HCT116 (cell line): ENCODE results near the gene ITPKB. TPM values are rescaled to one million over a fixed set of nuclear protein-coding genes. Genes with fewer than 3 reads are reported as not detected.

ENCODE experiments used
- ATAC-seq: fragments of 200-7000 bp; cut with Tn5 transposase; 2 replicates; pipeline ENCODE4 v1.9.1; 2020; ENCODE audit warnings: mild to moderate bottlenecking, moderate library complexity
- BruUV-seq: library from RNA; stranded (reverse); fragments of 400-500 nt; replicated peaks from 2 replicates; lab custom pipeline; 2021; lab: Mats Ljungman, UMichigan
- CTCF ChIA-PET: fragments of 300-600 bp; sonication (Branson Sonifier 250); formaldehyde crosslinking; loops from one replicate; lab custom pipeline; 2021; ENCODE audit warnings: antibody characterized with exemption; lab: Charles Lee
- POLR2A ChIA-PET: fragments of 300-600, 350-600 bp; sonication (Branson Sonifier 250); formaldehyde crosslinking; loops from one replicate; lab custom pipeline; 2021; ENCODE audit warnings: antibody characterized with exemption; lab: Charles Lee
- RAD21 ChIA-PET, 2 experiments: fragments of 300-600 bp; sonication (Branson Sonifier 250); formaldehyde crosslinking; loops; one replicate each; lab custom pipeline; 2023; ENCODE audit warnings: low total read pairs in 2 of 2; ENCODE audit not compliant: uncharacterized antibody in 2 of 2, unreplicated experiment in 2 of 2, low non-redundant PET in 1 of 2; lab: Charles Lee
- DNase-seq: peaks from one replicate; pipeline ENCODE4 v3.0.0-alpha.2; 2010; ENCODE audit warnings: low read depth, low spot score
- H2AFZ ChIP-seq: fragments of 200-600 bp; shearing (Covaris generic), sonication (generic); 2 replicates; pipeline ENCODE4 v1.6.1; 2017; ENCODE audit warnings: low read depth, mixed run types, mixed read lengths, antibody characterized with exemption, low read length; ENCODE audit not compliant: poor library complexity, severe bottlenecking
- H3K27ac ChIP-seq: 2 replicates; pipeline ENCODE4 v1.5.1; 2012; ENCODE audit warnings: low read depth, low read length
- H3K27me3 ChIP-seq: fragments of 200-600 bp; sonication (generic); 2 replicates; pipeline ENCODE4 v1.6.1; 2016; ENCODE audit warnings: mixed run types, low read length, mixed read lengths; ENCODE audit not compliant: insufficient read depth
- H3K36me3 ChIP-seq, 2 experiments: fragments of 200-500 bp in 1 of 2; fragments of 200-600 bp in 1 of 2; sonication (Bioruptor generic) in 1 of 2; sonication (generic) in 1 of 2; 2 replicates each; pipeline versions ENCODE4 v1.5.1 to v1.6.1; 2014 to 2016; ENCODE audit warnings: low read length in 2 of 2, inconsistent platforms in 1 of 2, mixed read lengths in 1 of 2, mixed run types in 1 of 2; ENCODE audit not compliant: insufficient read depth in 2 of 2, control insufficient read depth in 1 of 2
- H3K4me1 ChIP-seq, 2 experiments: fragments of 200-600 bp in 1 of 2; sonication (generic) in 1 of 2; 2 replicates each; pipeline versions ENCODE4 v1.5.1 to v1.6.1; 2012 to 2017; ENCODE audit warnings: low read length in 2 of 2, inconsistent platforms in 1 of 2, mild to moderate bottlenecking in 1 of 2, mixed read lengths in 1 of 2, mixed run types in 1 of 2, moderate library complexity in 1 of 2; ENCODE audit not compliant: insufficient read depth in 2 of 2, control insufficient read depth in 1 of 2
- H3K4me2 ChIP-seq: fragments of 200-600 bp; sonication (generic); 2 replicates; pipeline ENCODE4 v1.6.1; 2017; ENCODE audit warnings: mixed run types, low read length, mixed read lengths
- H3K4me3 ChIP-seq, 2 experiments: fragments of 200-600 bp in 1 of 2; sonication (generic) in 1 of 2; replicated peaks in 1 of 2; 2 replicates each; pipeline ENCODE4 v1.5.1; 2011 to 2016; ENCODE audit warnings: low read length in 2 of 2, control low read depth in 1 of 2, low read depth in 1 of 2, mild to moderate bottlenecking in 1 of 2, mixed read lengths in 1 of 2, mixed run types in 1 of 2
- H3K79me2 ChIP-seq: fragments of 200-600 bp; sonication (generic); 2 replicates; pipeline ENCODE4 v1.6.1; 2017; ENCODE audit warnings: mild to moderate bottlenecking, mixed run types, low read length, moderate library complexity, mixed read lengths; ENCODE audit not compliant: insufficient read depth
- H3K9ac ChIP-seq: fragments of 200-600 bp; sonication (generic); 2 replicates; pipeline ENCODE4 v1.6.1; 2016; ENCODE audit warnings: low read length, mixed read lengths
- H3K9me2 ChIP-seq: fragments of 200-600 bp; sonication (generic), shearing (Covaris generic); 2 replicates; pipeline ENCODE4 v1.6.1; 2017; ENCODE audit warnings: mixed run types, mild to moderate bottlenecking, moderate library complexity; ENCODE audit not compliant: insufficient read depth
- H3K9me3 ChIP-seq, 2 experiments: fragments of 200-500 bp in 1 of 2; fragments of 200-600 bp in 1 of 2; sonication (Bioruptor generic) in 1 of 2; sonication (generic) in 1 of 2; 2 replicates each; pipeline ENCODE4 v1.6.1; 2014 to 2017; ENCODE audit warnings: low read length in 2 of 2, mixed read lengths in 2 of 2, inconsistent platforms in 1 of 2, low read depth in 1 of 2, mild to moderate bottlenecking in 1 of 2, mixed run types in 1 of 2, moderate library complexity in 1 of 2; ENCODE audit not compliant: control insufficient read depth in 1 of 2, insufficient read depth in 1 of 2
- H4K20me1 ChIP-seq: fragments of 200-600 bp; sonication (generic), shearing (Covaris generic); 2 replicates; pipeline ENCODE4 v1.6.1; 2017; ENCODE audit warnings: mixed run types, mild to moderate bottlenecking, moderate library complexity; ENCODE audit not compliant: insufficient read depth
- ATF3 ChIP-seq: IDR thresholded peaks from 2 replicates; pipeline ENCODE4 v1.6.1; 2012
- CBX3 ChIP-seq: IDR thresholded peaks from 2 replicates; pipeline ENCODE4 v1.6.1; 2012; ENCODE audit warnings: low read depth
- CTCF ChIP-seq, 3 experiments: fragments of 200-600 bp in 1 of 3; sonication (generic) in 1 of 3; IDR thresholded peaks in 2 of 3; conservative IDR thresholded peaks in 1 of 3; 2 replicates each; pipeline ENCODE4 v1.5.1; 2012 to 2017; ENCODE audit warnings: low read depth in 2 of 3, low read length in 2 of 3, antibody characterized with exemption in 1 of 3, borderline replicate concordance in 1 of 3, control low read depth in 1 of 3, mild to moderate bottlenecking in 1 of 3, mixed read lengths in 1 of 3, mixed run types in 1 of 3, moderate library complexity in 1 of 3; ENCODE audit not compliant: insufficient read depth in 1 of 3
- EGR1 ChIP-seq: IDR thresholded peaks from 2 replicates; pipeline ENCODE4 v1.6.1; 2012; ENCODE audit warnings: low read depth
- EZH2 ChIP-seq: fragments of 200-600 bp; sonication (generic); IDR thresholded peaks from 2 replicates; pipeline ENCODE4 v1.6.1; 2017; ENCODE audit warnings: antibody characterized with exemption, mixed run types
- EZH2phosphoT487 ChIP-seq: fragments of 200-600 bp; IDR thresholded peaks from 2 replicates; pipeline ENCODE4 v1.6.1; 2018; ENCODE audit warnings: antibody characterized with exemption, borderline replicate concordance
- JUND ChIP-seq: IDR thresholded peaks from 2 replicates; pipeline ENCODE4 v1.6.1; 2012
- MAX ChIP-seq: IDR thresholded peaks from 2 replicates; pipeline ENCODE4 v1.6.1; 2012
- POLR2A ChIP-seq: IDR thresholded peaks from 2 replicates; pipeline ENCODE4 v1.7.0; 2011; ENCODE audit warnings: borderline replicate concordance; ENCODE audit not compliant: insufficient read depth, insufficient read length; ENCODE audit errors: extremely low read depth
- POLR2AphosphoS5 ChIP-seq: IDR thresholded peaks from 2 replicates; pipeline ENCODE4 v1.6.1; 2011; ENCODE audit warnings: mild to moderate bottlenecking, low read depth, low read length, moderate library complexity
- RAD21 ChIP-seq: IDR thresholded peaks from 2 replicates; pipeline ENCODE4 v1.6.1; 2012; ENCODE audit warnings: low read depth, mild to moderate bottlenecking
- REST ChIP-seq: IDR thresholded peaks from 2 replicates; pipeline ENCODE4 v1.6.1; 2012; ENCODE audit warnings: low read depth
- SIN3A ChIP-seq: IDR thresholded peaks from 2 replicates; pipeline ENCODE4 v1.6.1; 2012; ENCODE audit warnings: low read depth
- SP1 ChIP-seq: IDR thresholded peaks from 2 replicates; pipeline ENCODE4 v1.6.1; 2012; ENCODE audit warnings: low read depth
- TCF7L2 ChIP-seq: IDR thresholded peaks from 2 replicates; pipeline ENCODE4 v1.7.0; 2011; ENCODE audit warnings: borderline replicate concordance, inconsistent platforms; ENCODE audit not compliant: insufficient read depth, insufficient read length; ENCODE audit errors: extremely low read depth
- YY1 ChIP-seq: IDR thresholded peaks from 2 replicates; pipeline ENCODE4 v1.6.1; 2011; ENCODE audit warnings: low read length, low read depth, moderate library complexity, mild to moderate bottlenecking; ENCODE audit not compliant: insufficient replicate concordance; ENCODE audit errors: extremely low read depth
- ZBTB33 ChIP-seq: IDR thresholded peaks from 2 replicates; pipeline ENCODE4 v1.6.1; 2011; ENCODE audit warnings: mild to moderate bottlenecking, low read length, moderate library complexity; ENCODE audit not compliant: insufficient replicate concordance; ENCODE audit errors: extremely low read depth
- ZFX ChIP-seq: fragments of 450-650 bp; IDR thresholded peaks from 2 replicates; pipeline ENCODE4 v1.6.1; 2017
- ZNF274 ChIP-seq: fragments of 200-500 bp; sonication (Bioruptor generic); IDR thresholded peaks from 2 replicates; pipeline ENCODE4 v1.6.1; 2014; ENCODE audit warnings: mild to moderate bottlenecking, low read depth, low read length, inconsistent platforms
- intact Hi-C: fragments of 100-400 bp; cut with micrococcal nuclease; formaldehyde crosslinking; loops from 2 replicates; pipeline ENCODE4 v1.10.0; 2022
- total RNA-seq: library from RNA; stranded (reverse); gene quantifications from one replicate; pipeline ENCODE4 v1.2.1, GENCODE V29; 2021; ENCODE audit not compliant: unreplicated experiment

Gene ITPKB
- total RNA-seq, 1 experiment from 2014 or later, result 4.4 TPM

- H3K4me3 ChIP-seq, result no peak overlapping the region
- POLR2A ChIA-PET, result no interaction called here
- CTCF ChIA-PET, result no interaction called here
- H3K9ac ChIP-seq, result no peak overlapping the region
- H3K79me2 ChIP-seq, result no peaks in the 10 kb centered on the region
- no peak for ATAC-seq
- no peak overlapping the region for H3K27ac ChIP-seq
- RAD21 ChIA-PET, result no interaction called here
- no TSS peak for BruUV-seq
- H3K4me2 ChIP-seq, result no peak overlapping the region
- H3K36me3 ChIP-seq, result no peaks in the 10 kb centered on the region
- no peak overlapping the region for H2AFZ ChIP-seq
- no peaks in the 10 kb centered on the region for H4K20me1 ChIP-seq
- H3K4me1 ChIP-seq, result peaks cover 0 to 3% of the 10 kb centered on the region in 2 experiments; a peak in 1 of 4 replicates
- no peaks in the 10 kb centered on the region for H3K9me3 ChIP-seq
- TF ChIP-seq JUND, result no peak
- no peak for TF ChIP-seq REST
- TF ChIP-seq POLR2AphosphoS5, result no peak
- TF ChIP-seq CTCF (IDR thresholded peaks at IDR 0.05 in 2 of 3, conservative IDR thresholded peaks at IDR 0.05 in 1 of 3; ENCODE audit: borderline replicate concordance in 1 of 3, insufficient read depth in 1 of 3, low read depth in 2 of 3, low read length in 2 of 3), result no peak
- no peak for TF ChIP-seq EGR1
- TF ChIP-seq ZBTB33, result no peak
- no peak for TF ChIP-seq POLR2A
- TF ChIP-seq EZH2, result no peak
- no peak for TF ChIP-seq MAX
- no peak for TF ChIP-seq SP1
- no peak for TF ChIP-seq CBX3
- no peak for TF ChIP-seq ZFX
- no peak for TF ChIP-seq ZNF274
- TF ChIP-seq EZH2phosphoT487, result no peak
- TF ChIP-seq ATF3, result no peak
- TF ChIP-seq YY1, result no peak
- no peak for TF ChIP-seq TCF7L2
- TF ChIP-seq RAD21, result no peak
- no peak for TF ChIP-seq SIN3A
- no peaks in the 10 kb centered on the region for H3K27me3 ChIP-seq
- intact Hi-C loops, result no loop called here
- no peaks in the 10 kb centered on the region for H3K9me2 ChIP-seq
- DNase-seq, result no peak
These were observed 23.0 kb upstream of the ITPKB start for GRCh38 chr1:226762055-226762454.
